Panc1 (cell line): ENCODE measurements around the gene NIPAL3. TPM values are rescaled to one million over a fixed set of nuclear protein-coding genes. Genes with fewer than 3 reads are reported as not detected.

Experiments used
- ATAC-seq: fragments of 200-7000 bp; cut with Tn5 transposase; 2 replicates; pipeline ENCODE4 v1.9.1; 2020; ENCODE audit warnings: mild to moderate bottlenecking, moderate library complexity
- BruUV-seq: library from RNA; stranded (reverse); fragments of 400-500 nt; replicated peaks from 2 replicates; lab custom pipeline; 2021; lab: Mats Ljungman, UMichigan
- CTCF ChIA-PET: fragments of 300-600 bp; sonication (Branson Sonifier 250); formaldehyde crosslinking; loops from one replicate; lab custom pipeline; 2022; ENCODE audit warnings: antibody characterized with exemption; lab: Charles Lee
- POLR2A ChIA-PET: fragments of 300-600 bp; sonication (Branson Sonifier 250); formaldehyde crosslinking; loops from one replicate; lab custom pipeline; 2022; ENCODE audit warnings: antibody characterized with exemption; lab: Charles Lee
- DNase-seq: peaks from one replicate; pipeline ENCODE4 v3.0.0-alpha.2; 2010; ENCODE audit warnings: low read depth, low spot score
- H3K27ac ChIP-seq: 2 replicates; pipeline ENCODE4 v1.5.1; 2011; ENCODE audit warnings: mild to moderate bottlenecking, low read length, inconsistent platforms
- H3K27me3 ChIP-seq: fragments of 200-500 bp; sonication (Bioruptor generic); 2 replicates; pipeline ENCODE4 v1.6.0; 2014; ENCODE audit warnings: low read length, inconsistent platforms; ENCODE audit not compliant: control insufficient read depth, insufficient read depth
- H3K36me3 ChIP-seq: fragments of 200-500 bp; sonication (Bioruptor generic); 2 replicates; pipeline ENCODE4 v1.5.1; 2014; ENCODE audit warnings: inconsistent platforms, mild to moderate bottlenecking, low read length, moderate library complexity; ENCODE audit not compliant: control insufficient read depth, insufficient read depth
- H3K4me1 ChIP-seq: 2 replicates; pipeline ENCODE4 v1.5.1; 2011; ENCODE audit warnings: inconsistent platforms, mild to moderate bottlenecking, low read length, moderate library complexity; ENCODE audit not compliant: control insufficient read depth, insufficient read depth
- H3K4me3 ChIP-seq, 2 experiments: 2 replicates each; pipeline ENCODE4 v1.5.1; 2011 to 2012; ENCODE audit warnings: low read depth in 2 of 2, low read length in 2 of 2, mild to moderate bottlenecking in 2 of 2, inconsistent platforms in 1 of 2, moderate library complexity in 1 of 2
- H3K9me3 ChIP-seq: fragments of 200-500 bp; sonication (Bioruptor generic); 2 replicates; pipeline ENCODE4 v1.5.1; 2014; ENCODE audit warnings: low read depth, mild to moderate bottlenecking, inconsistent platforms, low read length, moderate library complexity; ENCODE audit not compliant: control insufficient read depth, insufficient read depth
- POLR2AphosphoS5 ChIP-seq: IDR thresholded peaks from 2 replicates; pipeline ENCODE4 v1.6.1; 2012; ENCODE audit warnings: mild to moderate bottlenecking, low read depth, low read length, moderate library complexity
- SIN3A ChIP-seq: IDR thresholded peaks from 2 replicates; pipeline ENCODE4 v1.6.1; 2012; ENCODE audit warnings: low read depth, mild to moderate bottlenecking, low read length, moderate library complexity, borderline replicate concordance; ENCODE audit not compliant: insufficient read depth
- TCF7L2 ChIP-seq: IDR thresholded peaks from 2 replicates; pipeline ENCODE4 v1.6.1; 2011; ENCODE audit warnings: mild to moderate bottlenecking, low read depth, low read length, inconsistent platforms
- in situ Hi-C: cut with HindIII; loops from 2 replicates; pipeline ENCODE4 v1.10.0; 2016; ENCODE audit warnings: low sequenced_read_pairs, low pct_unique_long_range_greater_than_20kb
- intact Hi-C: fragments of 100-400 bp; cut with micrococcal nuclease; formaldehyde crosslinking; loops from one replicate; pipeline ENCODE4 v1.10.0; 2022; ENCODE audit not compliant: unreplicated experiment
- total RNA-seq: library from RNA; stranded (reverse); gene quantifications from one replicate; pipeline ENCODE4 v1.2.1, GENCODE V29; 2021; ENCODE audit not compliant: unreplicated experiment
- TF ChIP-seq, protein P1 (sequence below), 2 experiments: IDR thresholded peaks; 2 replicates each; pipeline ENCODE4 v1.6.1; 2011 to 2012; ENCODE audit warnings: low read depth in 2 of 2, control low read depth in 1 of 2, low read length in 1 of 2, mild to moderate bottlenecking in 1 of 2, moderate library complexity in 1 of 2; ENCODE audit not compliant: insufficient read depth in 1 of 2
- TF ChIP-seq, protein P2 (sequence below): fragments of 450-650 bp; IDR thresholded peaks from 2 replicates; pipeline ENCODE4 v1.5.1; 2017; ENCODE audit warnings: mild to moderate bottlenecking

NIPAL3 gene
- total RNA-seq, 1 experiment from 2014 or later: 13.6 TPM

DNA sequence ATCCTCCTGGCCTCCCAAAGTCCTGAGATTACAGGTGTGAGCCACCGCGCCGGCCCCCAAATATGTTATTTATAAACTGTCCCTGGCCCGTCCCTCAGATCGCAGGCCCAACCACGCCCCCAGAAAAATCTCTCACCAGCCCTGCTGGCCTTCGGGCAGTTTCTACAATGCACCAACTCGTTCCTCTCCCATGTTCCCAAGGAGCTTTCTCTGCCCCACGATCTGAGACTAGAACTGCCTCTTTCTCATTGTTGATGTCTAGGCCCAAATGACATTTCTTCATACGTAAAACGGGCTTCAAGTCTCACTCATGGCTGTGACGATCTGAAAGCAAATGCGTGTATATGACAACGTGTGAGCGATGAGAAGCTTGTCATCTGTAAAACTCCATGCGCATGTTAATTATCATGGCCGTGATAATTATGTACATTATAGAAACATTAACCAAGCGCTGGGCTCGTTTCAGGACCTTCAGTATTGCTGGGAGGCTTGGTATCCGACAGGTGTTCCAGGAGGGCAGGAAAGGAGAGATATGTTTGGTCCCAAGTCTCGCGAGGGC lies 748 bp upstream of the NIPAL3 start:
- H3K4me3 ChIP-seq: peak overlapping the region; percentile 78 to 80
- DNase-seq (no peak), ATAC-seq (peak; percentile 83)
- CTCF ChIA-PET: interaction anchor here (0.8 to 1.5 kb wide), 7 partner anchors 10 to 217 kb away, joined by 3 to 7 read pairs (median 4); partner anchors contain the start of gene RCAN3
- BruUV-seq: no TSS peak
- peaks cover 27% of the 10 kb centered on the region; the same call in 1 of the 2 replicates for H3K4me1 ChIP-seq
- TF ChIP-seq TCF7L2 (no peak), POLR2AphosphoS5 (no peak), SIN3A (no peak)
- TF ChIP-seq, protein P1, sequence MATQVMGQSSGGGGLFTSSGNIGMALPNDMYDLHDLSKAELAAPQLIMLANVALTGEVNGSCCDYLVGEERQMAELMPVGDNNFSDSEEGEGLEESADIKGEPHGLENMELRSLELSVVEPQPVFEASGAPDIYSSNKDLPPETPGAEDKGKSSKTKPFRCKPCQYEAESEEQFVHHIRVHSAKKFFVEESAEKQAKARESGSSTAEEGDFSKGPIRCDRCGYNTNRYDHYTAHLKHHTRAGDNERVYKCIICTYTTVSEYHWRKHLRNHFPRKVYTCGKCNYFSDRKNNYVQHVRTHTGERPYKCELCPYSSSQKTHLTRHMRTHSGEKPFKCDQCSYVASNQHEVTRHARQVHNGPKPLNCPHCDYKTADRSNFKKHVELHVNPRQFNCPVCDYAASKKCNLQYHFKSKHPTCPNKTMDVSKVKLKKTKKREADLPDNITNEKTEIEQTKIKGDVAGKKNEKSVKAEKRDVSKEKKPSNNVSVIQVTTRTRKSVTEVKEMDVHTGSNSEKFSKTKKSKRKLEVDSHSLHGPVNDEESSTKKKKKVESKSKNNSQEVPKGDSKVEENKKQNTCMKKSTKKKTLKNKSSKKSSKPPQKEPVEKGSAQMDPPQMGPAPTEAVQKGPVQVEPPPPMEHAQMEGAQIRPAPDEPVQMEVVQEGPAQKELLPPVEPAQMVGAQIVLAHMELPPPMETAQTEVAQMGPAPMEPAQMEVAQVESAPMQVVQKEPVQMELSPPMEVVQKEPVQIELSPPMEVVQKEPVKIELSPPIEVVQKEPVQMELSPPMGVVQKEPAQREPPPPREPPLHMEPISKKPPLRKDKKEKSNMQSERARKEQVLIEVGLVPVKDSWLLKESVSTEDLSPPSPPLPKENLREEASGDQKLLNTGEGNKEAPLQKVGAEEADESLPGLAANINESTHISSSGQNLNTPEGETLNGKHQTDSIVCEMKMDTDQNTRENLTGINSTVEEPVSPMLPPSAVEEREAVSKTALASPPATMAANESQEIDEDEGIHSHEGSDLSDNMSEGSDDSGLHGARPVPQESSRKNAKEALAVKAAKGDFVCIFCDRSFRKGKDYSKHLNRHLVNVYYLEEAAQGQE (IDR thresholded peaks at IDR 0.05; ENCODE audit: insufficient read depth in 1 of 2, low read depth in 2 of 2, low read length in 1 of 2): no peak
- TF ChIP-seq, protein P2, sequence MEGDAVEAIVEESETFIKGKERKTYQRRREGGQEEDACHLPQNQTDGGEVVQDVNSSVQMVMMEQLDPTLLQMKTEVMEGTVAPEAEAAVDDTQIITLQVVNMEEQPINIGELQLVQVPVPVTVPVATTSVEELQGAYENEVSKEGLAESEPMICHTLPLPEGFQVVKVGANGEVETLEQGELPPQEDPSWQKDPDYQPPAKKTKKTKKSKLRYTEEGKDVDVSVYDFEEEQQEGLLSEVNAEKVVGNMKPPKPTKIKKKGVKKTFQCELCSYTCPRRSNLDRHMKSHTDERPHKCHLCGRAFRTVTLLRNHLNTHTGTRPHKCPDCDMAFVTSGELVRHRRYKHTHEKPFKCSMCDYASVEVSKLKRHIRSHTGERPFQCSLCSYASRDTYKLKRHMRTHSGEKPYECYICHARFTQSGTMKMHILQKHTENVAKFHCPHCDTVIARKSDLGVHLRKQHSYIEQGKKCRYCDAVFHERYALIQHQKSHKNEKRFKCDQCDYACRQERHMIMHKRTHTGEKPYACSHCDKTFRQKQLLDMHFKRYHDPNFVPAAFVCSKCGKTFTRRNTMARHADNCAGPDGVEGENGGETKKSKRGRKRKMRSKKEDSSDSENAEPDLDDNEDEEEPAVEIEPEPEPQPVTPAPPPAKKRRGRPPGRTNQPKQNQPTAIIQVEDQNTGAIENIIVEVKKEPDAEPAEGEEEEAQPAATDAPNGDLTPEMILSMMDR: no peak
- H3K27me3 ChIP-seq: no peaks in the 10 kb centered on the region
- in situ Hi-C loops: no loop called here
- peak overlapping the region; percentile 80 for H3K27ac ChIP-seq
- POLR2A ChIA-PET: interaction anchor here (0.6 to 0.7 kb wide), 3 partner anchors 46 to 178 kb away, joined by 4 to 16 read pairs (median 7); no protein-coding TSS in a partner anchor
- intact Hi-C loops: loop anchor here (10.0 kb wide), 1 partner anchor 220 kb away; no protein-coding TSS in a partner anchor
- no peaks in the 10 kb centered on the region for H3K9me3 ChIP-seq
- H3K36me3 ChIP-seq: no peaks in the 10 kb centered on the region; the same call in 1 of the 2 replicates

DNA sequence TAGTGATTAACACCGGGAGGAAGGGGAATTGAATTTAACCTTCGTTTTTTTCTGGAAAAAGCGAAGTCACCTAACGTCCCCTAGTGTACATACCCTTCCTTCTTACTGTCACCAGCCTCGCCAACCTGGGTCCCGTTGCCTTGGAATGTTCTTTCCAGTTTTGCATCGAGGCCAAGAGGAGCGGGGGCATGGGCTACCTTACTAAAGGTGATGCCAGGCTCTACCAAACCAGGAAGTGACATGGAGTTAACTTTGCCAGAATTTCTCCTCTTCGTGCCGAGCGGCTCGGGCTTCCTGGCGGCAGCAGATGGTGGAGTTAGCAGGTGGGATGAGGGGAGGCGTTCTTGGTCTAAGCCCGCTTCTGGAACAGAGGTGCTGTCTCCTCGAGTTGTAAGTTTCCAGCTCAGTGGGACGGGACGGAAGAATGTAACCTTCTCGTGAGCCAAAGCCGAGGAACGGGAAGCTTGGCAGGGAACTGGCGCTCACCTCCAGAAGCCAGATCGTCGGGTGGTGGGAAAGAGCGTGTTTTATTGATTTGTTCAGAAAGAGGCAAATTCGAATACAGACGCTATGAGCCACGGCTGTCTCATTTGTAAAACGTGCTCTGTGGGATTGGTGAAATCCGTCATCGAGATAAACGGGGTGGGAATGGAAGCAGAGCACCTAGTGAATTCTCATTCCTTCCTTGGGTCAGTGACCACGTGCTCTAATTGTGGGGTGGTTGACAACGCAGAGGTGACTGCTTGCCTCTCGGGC lies 486 bp downstream of the NIPAL3 start:
- no peaks in the 10 kb centered on the region for H3K9me3 ChIP-seq
- H3K4me1 ChIP-seq: peaks cover 27% of the 10 kb centered on the region; the same call in 1 of the 2 replicates
- ChIA-PET POLR2A (interaction anchor here (0.6 kb wide), 1 partner anchor 38 kb away, joined by 3 read pairs; no protein-coding TSS in a partner anchor), CTCF (interaction anchor here (0.5 to 1.5 kb wide), 7 partner anchors 9 to 266 kb away, joined by 4 to 7 read pairs (median 5); partner anchors contain the start of gene RCAN3)
- intact Hi-C loops: loop anchor here (10.0 kb wide), 1 partner anchor 219 kb away; no protein-coding TSS in a partner anchor
- H3K36me3 ChIP-seq: no peaks in the 10 kb centered on the region; the same call in 1 of the 2 replicates
- DNase-seq (no peak), ATAC-seq (no peak)
- no peaks in the 10 kb centered on the region for H3K27me3 ChIP-seq
- TF ChIP-seq SIN3A: no peak
- TF ChIP-seq, protein P2: no peak
- no peak for TF ChIP-seq TCF7L2
- TF ChIP-seq POLR2AphosphoS5: no peak
- TF ChIP-seq, protein P1 (IDR thresholded peaks at IDR 0.05; ENCODE audit: insufficient read depth in 1 of 2, low read depth in 2 of 2, low read length in 1 of 2): no peak
- H3K27ac ChIP-seq: peak overlapping the region; percentile 62
- in situ Hi-C loops: no loop called here
- no TSS peak for BruUV-seq
- H3K4me3 ChIP-seq: peak overlapping the region; percentile 78 to 80
